Astrocyte (in vitro differentiated cells and primary cell): ENCODE results near the gene RPL28.

ENCODE experiments used
- EZH2 ChIP-seq: IDR thresholded peaks from 2 replicates; pipeline ENCODE4 v1.6.1; 2012; ENCODE audit warnings: mild to moderate bottlenecking, low read length, inconsistent platforms; ENCODE audit not compliant: insufficient read depth
- TF ChIP-seq, protein P1 (sequence below): IDR thresholded peaks from 2 replicates; pipeline ENCODE4 v1.5.1; 2011; ENCODE audit warnings: low read depth, mild to moderate bottlenecking, inconsistent platforms, low read length, moderate library complexity; ENCODE audit not compliant: insufficient read depth

DNA sequence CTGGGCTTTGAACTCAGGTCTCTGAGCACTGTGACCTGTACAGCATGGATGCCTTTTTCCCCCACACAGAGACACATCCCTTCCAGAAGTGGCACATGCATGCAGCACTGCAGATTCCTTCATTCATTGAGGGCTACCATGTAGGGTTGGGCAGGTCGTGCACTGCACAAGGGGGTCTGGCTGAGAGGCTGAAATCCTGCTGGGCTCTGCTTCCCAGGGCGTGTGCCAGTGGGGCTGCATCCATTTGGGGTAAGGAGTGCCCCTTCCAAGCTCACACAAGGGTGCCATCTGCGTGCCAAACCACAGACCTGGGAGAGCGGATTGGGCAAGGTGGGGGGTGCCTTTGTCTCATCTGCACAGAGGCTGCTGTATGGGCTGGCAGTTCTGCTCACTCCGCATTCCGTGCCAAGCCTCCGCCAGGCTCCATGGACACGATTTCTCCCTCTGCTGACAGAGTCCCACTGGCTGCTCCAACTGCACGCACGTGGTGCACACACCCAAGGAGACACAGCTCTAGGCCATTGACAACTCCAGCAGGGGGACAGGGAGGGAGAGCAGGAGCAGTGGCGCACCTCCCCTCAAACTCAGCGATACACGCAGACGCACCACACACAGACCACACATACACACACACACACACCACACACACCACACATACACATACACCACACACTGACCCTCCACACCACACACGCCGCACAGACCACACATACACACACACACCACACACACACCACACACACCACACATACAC lies 61.9 kb downstream of the RPL28 start:
- TF ChIP-seq, protein P1, sequence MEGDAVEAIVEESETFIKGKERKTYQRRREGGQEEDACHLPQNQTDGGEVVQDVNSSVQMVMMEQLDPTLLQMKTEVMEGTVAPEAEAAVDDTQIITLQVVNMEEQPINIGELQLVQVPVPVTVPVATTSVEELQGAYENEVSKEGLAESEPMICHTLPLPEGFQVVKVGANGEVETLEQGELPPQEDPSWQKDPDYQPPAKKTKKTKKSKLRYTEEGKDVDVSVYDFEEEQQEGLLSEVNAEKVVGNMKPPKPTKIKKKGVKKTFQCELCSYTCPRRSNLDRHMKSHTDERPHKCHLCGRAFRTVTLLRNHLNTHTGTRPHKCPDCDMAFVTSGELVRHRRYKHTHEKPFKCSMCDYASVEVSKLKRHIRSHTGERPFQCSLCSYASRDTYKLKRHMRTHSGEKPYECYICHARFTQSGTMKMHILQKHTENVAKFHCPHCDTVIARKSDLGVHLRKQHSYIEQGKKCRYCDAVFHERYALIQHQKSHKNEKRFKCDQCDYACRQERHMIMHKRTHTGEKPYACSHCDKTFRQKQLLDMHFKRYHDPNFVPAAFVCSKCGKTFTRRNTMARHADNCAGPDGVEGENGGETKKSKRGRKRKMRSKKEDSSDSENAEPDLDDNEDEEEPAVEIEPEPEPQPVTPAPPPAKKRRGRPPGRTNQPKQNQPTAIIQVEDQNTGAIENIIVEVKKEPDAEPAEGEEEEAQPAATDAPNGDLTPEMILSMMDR, result no peak
- TF ChIP-seq EZH2, result no peak
